Glutamatergic neuron (in vitro differentiated cells): ENCODE data around the gene ZFYVE28. TPM values are rescaled to one million over a fixed set of nuclear protein-coding genes. Genes with fewer than 3 reads are reported as not detected.

ENCODE experiments used
- DNase-seq: peaks from one replicate; pipeline ENCODE4 v3.0.0; 2022
- H3K27ac Mint-ChIP-seq: one replicate; pipeline ENCODE4 v1.8.0; 2020; ENCODE audit warnings: mild to moderate bottlenecking, mixed read lengths, inconsistent platforms; ENCODE audit not compliant: unreplicated experiment
- H3K27me3 Mint-ChIP-seq: one replicate; pipeline ENCODE4 v1.8.0; 2020; ENCODE audit warnings: mild to moderate bottlenecking, moderate library complexity, mixed read lengths, inconsistent platforms; ENCODE audit not compliant: unreplicated experiment
- H3K36me3 Mint-ChIP-seq: one replicate; pipeline ENCODE4 v1.8.0; 2020; ENCODE audit warnings: mild to moderate bottlenecking, mixed read lengths, inconsistent platforms; ENCODE audit not compliant: unreplicated experiment
- H3K4me1 Mint-ChIP-seq: one replicate; pipeline ENCODE4 v1.8.0; 2020; ENCODE audit warnings: mild to moderate bottlenecking, low read depth, mixed read lengths, inconsistent platforms; ENCODE audit not compliant: unreplicated experiment
- H3K4me3 Mint-ChIP-seq: one replicate; pipeline ENCODE4 v1.8.0; 2020; ENCODE audit warnings: mild to moderate bottlenecking, mixed read lengths, inconsistent platforms; ENCODE audit not compliant: unreplicated experiment
- H3K9me3 Mint-ChIP-seq: one replicate; pipeline ENCODE4 v1.8.0; 2020; ENCODE audit warnings: mild to moderate bottlenecking, moderate library complexity, mixed read lengths, inconsistent platforms; ENCODE audit not compliant: unreplicated experiment
- CTCF ChIP-seq: fragments of 200-600 bp; sonication (generic); IDR thresholded peaks from one replicate; pipeline ENCODE4 v1.5.0; 2021; ENCODE audit not compliant: partially characterized antibody, unreplicated experiment
- total RNA-seq: library from RNA; stranded (reverse); fragmentation: NEBNext Ultra II Directional; extraction: Animal tissue kit (Norgen Biotek cat#: 25700); gene quantifications from one replicate; pipeline ENCODE4 v1.2.1, GENCODE V29; 2021; ENCODE audit not compliant: unreplicated experiment

Gene ZFYVE28
- total RNA-seq, 1 donor from 2014 or later = 4.8 TPM

DNA sequence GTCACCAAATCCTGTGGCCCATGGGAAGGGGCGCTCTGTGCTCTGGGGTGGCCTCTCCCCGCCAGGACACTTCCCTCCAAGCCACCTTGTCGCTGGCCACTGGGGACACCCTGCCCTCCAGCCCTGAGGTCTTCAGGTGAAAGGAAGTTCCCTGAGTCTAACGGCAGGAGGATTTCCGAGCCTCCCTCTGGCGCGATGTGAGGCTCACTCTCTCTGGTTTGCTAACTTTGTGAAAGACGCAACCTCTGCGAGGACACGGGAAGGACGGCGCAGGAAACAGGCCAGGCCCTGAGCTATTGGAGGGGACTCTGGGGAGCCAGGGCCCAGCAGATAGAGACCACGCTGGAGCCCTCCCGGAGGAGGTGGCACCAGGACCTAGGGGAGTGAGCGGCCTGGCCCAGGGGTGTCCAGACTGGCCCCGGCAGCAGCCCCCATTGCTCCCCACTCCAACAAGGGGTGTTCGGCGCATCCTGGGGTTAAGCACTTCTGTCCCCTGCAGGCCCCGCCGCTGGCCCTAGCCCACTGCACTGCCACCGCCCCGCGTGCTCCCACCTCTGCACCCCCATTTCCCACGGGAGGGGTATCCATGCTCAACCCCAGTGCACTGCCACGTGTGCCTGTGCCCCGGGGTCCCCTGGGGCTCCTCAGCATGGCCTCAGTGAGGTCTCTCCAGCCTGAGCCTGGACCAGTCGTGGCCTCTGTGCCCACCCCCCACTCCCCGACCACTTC, 84.4 kb downstream of the ZFYVE28 start:
- peaks cover 2% of the 10 kb centered on the region for H3K4me1 Mint-ChIP-seq

GRCh38 chr4:2333356-2333841, 85.0 kb downstream of the ZFYVE28 start:
- peaks cover 4% of the 10 kb centered on the region for H3K36me3 Mint-ChIP-seq
- TF ChIP-seq CTCF = no peak
- H3K4me1 Mint-ChIP-seq = peaks cover 2% of the 10 kb centered on the region
- peaks cover 6% of the 10 kb centered on the region for H3K27me3 Mint-ChIP-seq
- H3K4me3 Mint-ChIP-seq = no peak overlapping the region
- DNase-seq = no peak
- H3K9me3 Mint-ChIP-seq = peaks cover 5% of the 10 kb centered on the region
- H3K27ac Mint-ChIP-seq = no peak overlapping the region

More for the DNA sequence above, 84.4 kb downstream of the ZFYVE28 start:
- no peak overlapping the region for H3K4me3 Mint-ChIP-seq
- no peak for DNase-seq
- H3K27ac Mint-ChIP-seq = no peak overlapping the region
- peaks cover 5% of the 10 kb centered on the region for H3K9me3 Mint-ChIP-seq
- no peak for TF ChIP-seq CTCF
- H3K27me3 Mint-ChIP-seq = peaks cover 6% of the 10 kb centered on the region
- H3K36me3 Mint-ChIP-seq = peaks cover under 1% of the 10 kb centered on the region

GRCh38 chr4:2332976-2333319, 85.5 kb downstream of the ZFYVE28 start:
- Mint-ChIP-seq H3K27me3 (peaks cover 6% of the 10 kb centered on the region), H3K36me3 (peaks cover 4% of the 10 kb centered on the region), H3K4me3 (no peak overlapping the region), H3K27ac (no peak overlapping the region), H3K9me3 (peaks cover 5% of the 10 kb centered on the region), H3K4me1 (peaks cover 2% of the 10 kb centered on the region)
- no peak for TF ChIP-seq CTCF
- DNase-seq = no peak

DNA sequence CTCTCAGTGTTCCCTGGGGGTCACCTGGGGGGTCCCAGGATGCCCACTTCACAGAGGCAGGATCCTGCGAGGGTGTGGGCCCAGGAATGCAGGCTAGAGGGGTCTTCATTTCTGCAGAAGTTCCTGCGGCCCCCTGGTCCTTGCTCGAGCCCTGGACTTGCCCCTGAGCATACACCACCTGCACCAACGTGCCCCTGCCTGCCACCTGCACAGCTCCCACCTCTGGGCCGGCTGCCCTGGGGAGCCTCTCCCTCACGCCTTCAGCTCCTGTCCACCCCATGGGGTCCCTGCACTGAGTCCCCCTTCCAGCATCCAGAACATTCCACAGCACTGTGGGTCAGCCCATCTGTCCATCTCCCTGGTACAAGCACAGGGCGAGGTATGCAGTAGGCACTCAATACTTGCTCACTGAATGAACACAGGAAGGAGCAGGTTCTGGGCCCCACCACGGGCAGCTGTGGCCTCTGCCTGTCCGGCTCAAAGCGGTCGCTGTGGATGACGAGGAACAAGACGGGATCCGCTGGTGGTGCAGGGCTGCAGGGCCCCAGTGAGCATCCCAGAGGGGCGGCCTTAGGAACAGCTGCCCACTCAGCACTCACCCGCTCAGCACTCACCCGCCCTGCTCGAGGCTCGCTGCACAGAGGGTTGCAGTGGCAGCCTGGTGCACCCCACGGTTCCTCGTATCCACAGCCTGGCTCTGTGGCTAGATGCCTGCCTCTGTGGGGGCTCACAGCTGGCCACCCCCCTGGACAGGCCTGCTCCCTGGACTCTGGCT, 86.1 kb downstream of the ZFYVE28 start:
- peaks cover 5% of the 10 kb centered on the region for H3K9me3 Mint-ChIP-seq
- DNase-seq = no peak
- H3K36me3 Mint-ChIP-seq = peaks cover 8% of the 10 kb centered on the region
- no peak overlapping the region for H3K27ac Mint-ChIP-seq
- peaks cover 2% of the 10 kb centered on the region for H3K4me1 Mint-ChIP-seq
- no peak for TF ChIP-seq CTCF
- no peak overlapping the region for H3K4me3 Mint-ChIP-seq
- H3K27me3 Mint-ChIP-seq = peaks cover 6% of the 10 kb centered on the region

GRCh38 chr4:2331519-2332200, 86.8 kb downstream of the ZFYVE28 start:
- Mint-ChIP-seq H3K27ac (no peak overlapping the region), H3K4me3 (no peak overlapping the region), H3K36me3 (peaks cover 9% of the 10 kb centered on the region), H3K4me1 (peaks cover 2% of the 10 kb centered on the region), H3K9me3 (peaks cover 5% of the 10 kb centered on the region), H3K27me3 (peaks cover 6% of the 10 kb centered on the region)
- no peak for DNase-seq
- no peak for TF ChIP-seq CTCF
